HG03469 (cell line): ENCODE results near the gene GATA1.

Experiments used
- ATAC-seq: cut with Tn5 transposase; IDR thresholded peaks from one replicate; pipeline ENCODE4 v1.9.1; 2021; ENCODE audit warnings: mild to moderate bottlenecking, moderate library complexity, moderate number of reproducible peaks; ENCODE audit not compliant: unreplicated experiment

GATA1 gene

DNA sequence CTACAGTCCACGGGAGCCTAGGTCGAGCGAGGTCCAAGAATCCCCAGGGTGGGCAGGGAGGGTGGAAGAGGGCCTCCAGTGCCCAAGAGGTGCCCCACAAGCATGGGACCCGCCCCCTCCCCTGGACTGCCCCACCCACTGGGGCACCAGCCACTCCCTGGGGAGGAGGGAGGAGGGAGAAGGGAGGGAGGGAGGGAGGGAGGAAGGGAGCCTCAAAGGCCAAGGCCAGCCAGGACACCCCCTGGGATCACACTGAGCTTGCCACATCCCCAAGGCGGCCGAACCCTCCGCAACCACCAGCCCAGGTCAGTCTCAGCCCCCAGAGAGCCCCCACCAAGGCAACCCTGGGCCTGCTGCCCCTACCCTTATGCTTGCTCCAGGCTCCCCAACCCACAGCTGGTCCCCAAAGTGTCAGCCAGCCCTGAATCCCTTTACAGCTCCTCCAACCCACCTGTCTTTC is at the start of gene GATA1:
Gene GATA1, plus strand, starts transcription at position 250 of the 460 bp plus-strand sequence. CDS start 4,520 bp downstream, outside the sequence.
- no peak for ATAC-seq

DNA sequence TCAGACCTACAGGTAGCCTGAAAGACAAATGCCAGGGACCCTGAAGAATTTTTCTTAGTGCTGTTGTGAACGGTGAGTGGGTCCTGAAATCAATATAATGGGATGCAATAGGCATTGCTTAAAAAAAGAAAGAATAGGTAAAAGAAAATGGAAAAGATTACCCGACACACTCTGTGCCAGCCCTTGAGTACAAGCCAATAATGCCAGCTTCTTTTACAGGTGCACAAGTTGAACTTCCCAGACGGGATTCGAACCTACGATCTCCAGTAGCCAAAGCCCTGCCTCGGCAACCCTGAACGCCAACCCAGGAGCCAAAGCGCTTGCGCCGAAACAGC is 49.5 kb upstream of the GATA1 start:
- ATAC-seq, result no peak

DNA sequence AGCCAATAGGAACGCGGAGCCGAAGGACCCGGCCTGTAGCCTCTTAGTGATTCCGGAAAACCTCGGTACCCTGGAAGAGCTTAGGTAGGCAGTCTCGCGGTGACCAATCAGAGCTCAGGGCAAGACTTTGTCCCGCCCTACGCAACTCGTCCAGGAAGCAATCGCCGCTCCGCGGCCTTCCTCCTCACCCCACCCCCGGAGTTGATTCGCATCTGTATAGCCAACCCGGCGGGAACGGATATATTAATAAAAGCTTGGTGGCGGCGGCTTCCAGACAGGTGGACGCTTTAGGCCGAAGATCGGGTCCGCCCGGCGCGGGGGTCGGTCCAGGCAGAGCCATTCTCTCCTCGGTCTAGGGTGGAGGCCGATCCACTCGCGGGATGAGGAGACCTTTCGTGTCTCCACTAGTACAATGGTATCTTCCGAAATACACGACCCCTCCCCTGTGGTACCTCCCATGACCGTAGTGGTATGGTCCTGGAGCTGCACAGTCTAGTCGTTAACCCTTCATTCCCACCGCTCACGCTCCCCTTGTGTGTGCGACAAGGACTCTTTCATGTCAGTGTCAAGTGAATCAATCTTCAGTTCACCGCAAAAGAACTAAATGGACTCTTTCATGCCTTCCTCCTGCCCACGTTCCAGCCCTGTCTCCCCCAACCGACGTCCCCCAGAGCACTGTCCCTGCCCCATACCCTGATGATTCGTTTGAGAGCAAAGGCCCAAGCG is 49.0 kb upstream of the GATA1 start:
- ATAC-seq, result peak; percentile 95

DNA sequence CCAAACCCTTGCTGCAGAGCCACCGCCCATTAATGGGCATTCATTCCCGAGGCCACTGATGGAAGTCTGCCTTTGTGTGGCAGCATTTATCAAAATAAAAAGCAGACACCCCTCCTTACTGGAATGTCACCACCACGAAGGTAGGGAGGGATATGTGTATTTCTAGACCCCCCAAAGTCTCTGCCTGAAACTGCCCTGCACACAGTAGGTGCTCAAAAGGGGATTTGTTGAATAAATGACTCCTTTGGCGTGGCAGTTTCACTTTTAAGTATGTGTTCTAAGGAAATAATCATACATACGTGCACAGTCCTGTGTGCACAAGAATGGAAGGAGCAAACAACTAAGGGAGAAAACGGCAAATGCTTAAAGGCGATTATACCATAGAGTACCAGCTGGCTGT is 48.5 kb upstream of the GATA1 start:
- ATAC-seq, result no peak

DNA sequence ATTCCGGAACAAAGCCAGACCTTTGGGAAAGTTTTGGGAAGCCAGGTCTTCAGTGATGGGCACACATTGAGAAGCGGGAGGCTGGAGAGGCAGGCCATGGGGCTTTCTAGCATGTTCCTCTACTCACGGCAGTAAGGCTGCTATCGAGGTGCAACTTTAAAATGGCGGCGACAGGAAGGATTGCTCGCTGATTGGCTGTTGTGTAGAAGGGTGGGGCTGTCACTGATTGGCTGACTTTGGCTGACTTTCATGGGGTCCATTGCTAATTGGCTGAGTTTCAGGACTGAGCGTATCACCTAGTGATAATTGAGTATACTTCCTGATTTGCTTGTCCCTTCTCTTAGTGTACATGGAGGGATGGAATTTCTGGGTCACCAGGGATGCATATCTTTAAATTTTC is 44.6 kb upstream of the GATA1 start:
- no peak for ATAC-seq

DNA sequence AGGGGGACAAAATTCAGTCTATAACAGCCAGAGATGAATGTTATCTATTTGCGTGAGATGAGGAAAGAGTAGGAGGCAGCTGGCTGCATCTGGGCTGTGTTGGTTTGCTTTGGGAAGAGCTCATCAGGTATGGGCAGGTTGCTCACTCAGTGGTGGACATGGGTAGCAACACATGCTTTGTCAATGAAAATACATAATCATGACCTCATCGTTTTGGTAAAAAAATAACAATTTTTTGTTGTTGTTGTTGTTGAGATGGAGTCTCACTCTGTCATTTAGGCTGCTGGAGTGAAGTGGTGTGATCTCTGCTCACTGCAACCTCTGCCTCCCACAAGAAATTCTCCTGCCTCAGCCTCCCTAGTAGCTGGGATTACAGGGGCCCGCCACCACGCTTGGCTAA is 41.2 kb upstream of the GATA1 start:
- no peak for ATAC-seq

DNA sequence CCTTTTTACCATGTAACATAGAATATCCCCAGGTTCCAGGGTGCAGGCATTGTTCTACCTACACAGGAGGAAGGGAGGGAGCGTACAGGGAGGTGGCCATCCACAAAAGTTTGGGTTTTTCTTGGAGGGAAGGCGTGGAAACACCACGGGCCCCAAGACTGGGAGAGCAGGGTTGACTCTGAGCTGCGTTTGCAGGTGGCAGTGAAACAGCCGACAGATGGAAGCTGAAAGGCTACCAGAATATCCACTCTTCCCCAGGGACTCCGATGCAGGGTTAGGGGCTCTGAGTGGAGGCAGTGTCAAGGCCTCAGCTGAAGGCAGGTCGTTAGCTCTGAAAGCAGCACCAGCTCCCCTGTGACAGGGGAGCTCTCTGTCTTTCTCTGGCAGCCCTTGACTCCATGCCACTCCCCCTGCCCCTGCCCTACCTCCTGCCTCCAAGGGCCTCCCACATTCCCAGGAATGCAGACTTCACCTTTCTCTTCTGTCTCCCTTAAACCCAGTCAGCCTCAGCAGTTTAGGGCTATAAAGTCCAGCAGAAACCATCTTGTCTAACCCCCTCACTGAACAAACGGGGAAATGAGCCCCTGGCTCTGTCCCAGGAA is 38.9 kb upstream of the GATA1 start:
- no peak for ATAC-seq

DNA sequence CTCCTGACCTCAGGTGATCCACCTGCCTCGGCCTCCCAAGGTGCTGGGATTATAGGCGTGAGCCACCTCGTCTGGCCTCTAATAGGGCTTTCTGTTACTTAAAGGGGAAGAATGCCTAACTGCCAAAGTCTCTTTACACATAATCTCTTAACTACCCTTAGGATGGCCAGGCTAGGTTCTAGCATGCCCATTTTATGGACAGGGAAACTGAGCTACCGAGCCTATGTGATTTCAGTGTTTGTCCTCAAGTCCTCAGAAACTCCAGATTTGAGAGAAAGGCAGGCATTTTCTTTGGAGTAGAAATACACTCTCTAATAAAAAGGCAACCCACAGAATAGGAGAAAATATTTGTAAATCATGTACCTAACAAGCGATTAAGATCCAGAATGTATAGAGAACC is 37.2 kb upstream of the GATA1 start:
- no peak for ATAC-seq

DNA sequence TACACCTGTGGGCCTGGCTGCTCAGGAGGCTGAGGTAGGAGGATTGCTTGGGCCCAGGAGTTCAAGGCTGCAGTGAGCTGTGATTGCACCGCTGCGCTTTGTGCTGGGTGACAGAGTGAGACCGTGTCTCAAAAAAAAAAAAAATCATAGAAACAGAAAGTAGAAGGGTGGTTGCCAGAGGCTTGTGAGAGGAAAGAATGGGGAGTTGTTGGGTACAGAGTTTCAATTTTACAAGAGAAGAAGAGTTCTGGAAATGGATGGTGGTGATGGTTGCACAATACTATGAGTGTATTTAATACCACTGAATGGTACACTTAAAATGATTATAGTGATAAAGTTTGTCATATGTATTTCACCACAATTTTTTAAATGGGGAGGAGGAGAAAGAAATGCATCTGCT is 35.0 kb upstream of the GATA1 start:
- ATAC-seq, result no peak

DNA sequence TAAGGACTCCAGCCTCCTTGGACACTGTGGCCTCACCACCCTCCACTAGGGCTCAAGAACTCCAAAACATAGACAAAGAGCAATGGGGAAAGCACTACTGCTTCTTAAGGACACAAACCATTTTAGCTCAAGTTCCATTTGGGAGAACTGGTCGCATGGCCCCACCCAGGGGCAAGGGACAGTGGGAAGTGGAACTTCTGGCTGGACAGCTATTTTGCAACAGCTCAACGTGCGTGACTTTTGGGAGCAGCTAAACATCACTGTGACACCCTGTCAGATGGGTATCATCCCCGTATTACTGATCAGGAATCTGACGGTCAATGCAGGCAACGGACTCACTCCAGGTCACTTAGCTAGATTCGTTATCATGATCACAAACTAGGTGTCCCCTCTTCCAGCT is 33.9 kb upstream of the GATA1 start:
- no peak for ATAC-seq

DNA sequence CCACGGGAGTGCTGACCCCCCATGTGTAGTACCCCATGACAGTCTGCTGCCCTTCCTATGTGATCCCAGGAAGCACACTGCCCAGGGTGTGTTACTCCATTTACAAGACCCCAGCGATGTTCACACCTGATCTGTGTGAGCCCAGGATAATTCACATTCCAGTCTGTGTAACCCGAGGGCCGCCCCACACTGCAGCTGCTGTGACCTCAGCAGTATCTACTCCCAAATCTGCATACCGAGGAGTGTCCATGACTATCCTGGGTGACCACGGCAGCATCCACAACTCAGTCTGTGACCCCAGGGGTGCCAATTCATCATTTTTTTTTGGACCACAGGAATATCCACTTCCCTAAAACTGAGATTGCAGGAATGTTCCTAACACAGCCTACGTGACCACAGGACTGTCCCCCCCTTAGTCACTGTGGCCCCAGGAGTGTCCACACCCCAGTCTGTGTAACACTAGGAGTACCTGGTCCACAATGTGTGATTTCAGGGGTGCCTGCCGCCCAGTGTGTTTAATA is 32.6 kb upstream of the GATA1 start:
- no peak for ATAC-seq

DNA sequence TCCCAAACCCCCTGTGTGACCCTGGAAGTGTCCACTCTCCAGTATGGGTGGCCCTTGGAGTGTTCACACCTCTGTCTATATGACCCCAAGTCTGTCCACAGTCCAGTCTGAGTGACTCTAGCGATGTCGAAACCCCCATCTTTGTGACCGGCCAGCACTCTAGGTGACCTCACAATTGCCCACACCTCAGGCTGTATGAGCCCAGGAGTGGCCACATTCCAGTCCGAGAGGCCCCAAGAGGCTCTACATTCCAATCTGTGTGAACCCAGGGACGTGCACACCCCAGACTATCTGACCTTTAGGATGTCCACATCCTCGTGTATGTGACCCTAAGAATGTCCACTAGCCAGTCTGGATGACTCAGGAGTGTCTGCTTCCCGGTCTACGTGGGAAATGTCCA is 32.2 kb upstream of the GATA1 start:
- no peak for ATAC-seq

DNA sequence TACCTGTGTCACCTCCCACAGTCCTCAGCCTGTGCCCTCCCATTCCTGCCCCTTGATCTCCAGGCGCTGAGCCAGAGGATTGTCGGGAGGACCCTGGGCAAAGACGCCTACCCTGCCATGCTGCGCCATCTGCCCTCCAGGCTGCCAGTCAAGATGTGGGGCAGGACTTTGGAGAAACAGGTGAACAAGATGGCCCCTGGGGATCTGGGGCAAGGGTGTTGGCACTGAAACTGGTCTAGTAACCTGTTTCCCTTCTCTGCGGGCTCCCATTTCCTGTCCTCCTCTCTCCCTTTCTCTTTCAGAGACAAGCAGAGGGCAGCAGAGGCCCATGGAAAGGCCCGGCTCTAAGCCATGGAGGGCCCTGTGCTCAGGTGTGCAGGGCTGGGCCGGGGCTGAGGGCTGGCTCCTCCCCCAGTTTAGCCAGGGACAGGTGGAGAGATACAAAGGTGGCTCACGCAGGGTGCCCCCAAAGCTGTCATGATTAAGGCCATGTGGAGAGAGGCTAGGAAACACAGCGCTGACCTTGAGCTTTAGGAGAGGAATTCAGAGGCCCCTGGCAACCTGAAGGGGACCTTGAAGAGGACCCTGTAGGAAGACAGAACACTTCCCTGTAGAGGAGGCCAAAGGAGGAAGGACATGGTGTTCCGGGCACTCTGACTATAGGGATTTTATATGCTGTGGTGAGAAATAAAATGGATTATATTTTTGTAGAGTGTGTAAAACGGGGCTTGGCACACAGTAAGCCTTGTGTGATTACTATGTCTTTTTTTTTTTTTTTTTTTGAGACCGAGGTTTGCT is 24.5 kb upstream of the GATA1 start, which contains the start of gene GLOD5:
Gene GLOD5, plus strand, starts transcription at position 74 of the 798 bp plus-strand sequence. Its CDS starts 44 bp downstream, at position 118.
- no peak for ATAC-seq

DNA sequence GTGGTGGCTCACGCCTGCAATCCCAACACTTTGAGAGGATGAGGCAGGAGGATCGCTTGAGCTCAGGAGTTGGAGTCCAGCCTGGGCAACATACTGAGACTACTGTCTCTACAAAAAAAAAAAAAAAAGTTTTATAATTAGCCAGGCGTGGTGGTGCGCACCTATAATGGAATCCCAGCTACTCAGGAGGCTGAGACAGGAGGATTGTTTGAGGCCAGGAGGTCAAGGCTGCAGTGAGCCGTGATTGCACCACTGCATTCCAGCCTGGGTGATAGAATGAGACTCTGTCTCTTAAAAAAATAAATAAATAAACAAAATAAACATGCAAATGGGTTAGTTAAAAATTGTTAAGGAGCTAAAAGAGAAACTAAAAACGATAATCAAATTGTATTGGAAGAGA is 17.2 kb upstream of the GATA1 start:
- ATAC-seq, result no peak

DNA sequence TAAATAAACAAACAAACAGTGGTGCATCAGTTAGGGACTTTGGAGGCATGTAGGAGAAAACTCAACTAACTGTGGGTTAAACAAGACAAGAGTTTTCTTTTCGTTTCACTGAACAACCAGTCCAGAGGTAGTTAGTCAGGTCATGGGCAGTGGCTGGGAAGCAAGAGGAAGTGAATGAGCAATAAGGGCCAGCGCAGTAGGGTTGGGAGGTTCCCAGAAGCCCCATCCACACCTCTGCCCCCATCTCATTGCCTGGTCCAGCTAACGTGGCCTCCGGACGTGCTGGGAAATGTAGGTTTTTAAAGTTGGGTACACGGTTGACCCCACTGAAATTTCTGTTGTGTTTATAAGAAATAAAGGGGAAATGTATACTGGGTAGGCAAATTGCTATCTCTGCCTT is 16.1 kb upstream of the GATA1 start:
- ATAC-seq, result no peak

DNA sequence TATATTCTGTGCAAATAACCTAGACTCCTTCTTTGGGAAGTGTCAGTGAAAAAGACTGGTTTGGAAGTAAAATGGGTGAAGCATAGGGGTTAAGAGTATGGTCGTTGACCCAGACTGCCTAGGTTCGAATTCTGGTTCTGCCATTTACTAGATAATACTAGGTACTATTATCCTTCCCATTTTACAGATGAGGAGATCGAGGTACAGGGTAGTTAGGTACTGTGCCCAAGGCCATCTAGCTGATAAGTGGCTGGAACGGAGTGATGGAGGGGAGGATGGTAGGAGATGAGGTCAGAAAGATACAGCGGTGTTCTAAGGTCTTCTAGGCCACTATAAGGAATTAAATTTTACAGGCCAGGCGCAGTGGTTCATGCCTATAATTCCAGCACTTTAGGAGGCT is 13.8 kb upstream of the GATA1 start:
- no peak for ATAC-seq

DNA sequence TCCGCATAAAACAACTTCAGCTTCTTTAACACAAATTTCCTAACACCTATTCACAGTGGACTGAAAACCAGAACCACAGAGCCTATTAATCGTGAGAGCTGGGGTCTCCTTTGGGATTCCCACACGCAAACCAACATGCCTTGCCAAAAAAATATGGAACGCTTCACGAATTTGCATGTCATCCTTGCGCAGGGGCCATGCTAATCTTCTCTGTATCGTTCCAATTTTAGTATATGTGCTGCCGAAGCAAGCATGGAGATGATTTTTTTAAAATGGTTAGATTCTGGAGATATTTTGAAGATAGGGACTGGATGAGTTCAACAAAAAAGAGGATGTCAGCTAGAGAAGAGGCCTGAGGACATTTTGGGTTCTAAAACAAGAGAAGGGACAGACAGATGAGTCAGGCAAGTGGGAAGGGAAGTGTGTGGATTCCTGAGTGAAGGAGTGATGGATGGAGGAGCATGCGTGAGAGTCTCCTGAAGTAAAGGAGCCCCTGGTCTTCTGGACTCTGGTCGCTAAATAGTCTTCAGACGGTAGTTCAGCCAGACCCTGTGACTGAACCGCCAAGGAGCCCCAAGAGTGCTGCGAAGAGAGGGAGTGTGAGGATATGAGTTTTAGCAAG is 9.5 kb upstream of the GATA1 start:
- no peak for ATAC-seq

DNA sequence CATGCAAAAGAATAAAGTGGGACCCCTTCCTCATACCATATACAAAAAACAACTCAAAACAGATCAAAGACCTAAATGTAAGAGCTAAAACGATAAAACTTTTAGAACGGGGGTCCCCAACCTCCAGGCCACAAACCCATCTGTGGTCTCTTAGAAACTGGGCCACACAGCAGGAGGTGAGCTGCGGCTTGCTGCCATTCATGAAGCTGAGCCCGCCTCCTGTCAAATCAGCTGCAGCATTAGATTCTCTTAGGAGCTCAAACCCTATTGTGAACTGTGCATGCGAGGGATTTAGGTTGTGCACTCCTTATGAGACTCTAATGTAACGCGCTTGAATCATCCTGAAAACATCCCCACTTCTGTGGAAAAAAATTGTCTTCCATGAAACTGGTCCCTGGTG is 7.0 kb upstream of the GATA1 start:
- no peak for ATAC-seq

DNA sequence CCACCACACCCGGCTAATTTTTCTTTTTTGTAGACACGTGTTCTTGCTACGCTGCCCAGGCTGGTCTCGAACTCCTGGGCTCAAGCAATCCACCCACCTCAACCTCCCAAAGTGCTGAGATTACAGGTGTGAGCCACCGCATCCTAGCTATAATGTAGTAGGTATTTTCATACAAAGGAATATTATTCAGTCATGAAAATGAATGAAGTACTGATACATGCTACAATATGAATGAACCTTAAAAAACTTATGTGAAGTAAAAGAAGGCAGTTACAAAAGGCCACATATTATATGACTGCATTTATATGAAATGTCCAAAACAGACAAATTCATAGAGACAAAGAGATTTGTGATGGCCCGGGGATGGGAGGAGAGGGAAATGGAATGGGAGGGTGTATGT is 4.7 kb upstream of the GATA1 start:
- ATAC-seq, result no peak

DNA sequence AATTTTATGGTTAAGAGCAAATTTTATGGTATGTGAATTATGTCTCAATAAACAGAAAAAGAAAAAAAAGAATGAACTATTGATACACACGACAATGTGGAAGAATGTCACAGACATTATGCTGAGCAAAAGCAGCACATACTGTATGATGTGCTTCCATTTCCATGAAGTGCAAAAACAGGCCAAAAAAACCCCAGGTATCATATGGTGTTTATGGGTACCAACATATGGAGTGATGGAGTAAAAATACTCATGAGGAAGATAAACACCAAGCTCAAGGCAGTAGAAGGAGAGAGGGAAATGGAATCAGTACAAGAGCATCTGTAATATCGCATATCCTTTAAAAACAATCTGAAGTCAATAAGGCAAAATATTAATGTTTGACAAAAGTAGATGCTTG is 4.2 kb upstream of the GATA1 start:
- ATAC-seq, result no peak

DNA sequence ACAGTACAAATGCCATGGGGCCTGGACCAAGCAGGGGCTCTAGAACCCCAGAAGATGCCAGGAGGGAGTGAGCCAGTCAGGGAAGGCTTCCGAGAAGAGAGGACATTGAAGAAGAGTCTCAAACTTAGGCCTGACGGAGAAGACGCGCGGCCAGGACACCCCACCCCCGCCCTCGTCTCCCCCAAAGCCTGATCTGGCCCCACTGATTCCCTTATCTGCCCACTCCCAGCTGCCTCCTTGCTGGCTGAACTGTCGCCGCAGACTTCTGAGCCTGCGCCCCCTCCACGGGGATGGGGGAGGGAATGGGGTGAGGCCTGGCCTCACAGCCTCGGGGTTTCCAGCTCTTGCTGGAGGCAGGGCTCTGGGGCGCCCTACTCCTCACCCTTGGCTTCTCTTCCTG is 3.6 kb upstream of the GATA1 start:
- ATAC-seq, result no peak
